ENCODE measurements around the gene WWOX. TPM values are rescaled to one million over a fixed set of nuclear protein-coding genes. Genes with fewer than 3 reads are reported as not detected.

The WWOX gene
- total RNA-seq, 1 experiment from 2014 or later = 15.6 TPM

- TF ChIP-seq CTCF (conservative IDR thresholded peaks at IDR 0.05) = no peak
Measured at GRCh38 chr16:78177218-78177617, 77.8 kb downstream of the WWOX start.

More at GRCh38 chr16:78177218-78177617, 77.8 kb downstream of the WWOX start:
- Histone ChIP-seq H3K18ac (ENCODE audit: insufficient read length, low read depth, low read length) (no peak overlapping the region), H3K9me3 (ENCODE audit: control insufficient read depth, low read depth, low read length) (no peaks in the 10 kb centered on the region), H3K23ac (ENCODE audit: insufficient read length, low read depth, low read length) (no peak overlapping the region), H2BK5ac (ENCODE audit: insufficient read length, low read length) (no peak overlapping the region), H3K79me1 (ENCODE audit: insufficient read depth, low read depth, low read length, poor library complexity, severe bottlenecking) (no peaks in the 10 kb centered on the region), H3K23me2 (ENCODE audit: insufficient read length, low read depth, low read length, poor library complexity, severe bottlenecking) (no peaks in the 10 kb centered on the region), H2BK120ac (ENCODE audit: low read depth, low read length, poor library complexity, severe bottlenecking) (no peak overlapping the region), H2BK15ac (ENCODE audit: low read depth, low read length) (no peak overlapping the region), H3K56ac (ENCODE audit: insufficient read length, low read depth, low read length) (no peak overlapping the region), H2AK5ac (ENCODE audit: insufficient read length, low read length) (no peak overlapping the region), H3K9ac (ENCODE audit: extremely low read depth, insufficient read length, low read length) (no peak overlapping the region), H2BK20ac (ENCODE audit: low read depth, low read length, poor library complexity, severe bottlenecking) (no peak overlapping the region), H2AFZ (ENCODE audit: low read length) (no peak overlapping the region), H2BK12ac (ENCODE audit: insufficient read length, low read depth, low read length) (no peak overlapping the region), H4K20me1 (ENCODE audit: control insufficient read depth, insufficient read depth, insufficient read length) (no peaks in the 10 kb centered on the region), H3K27me3 (ENCODE audit: insufficient read depth, low read length) (no peaks in the 10 kb centered on the region), H4K5ac (ENCODE audit: insufficient read length, low read depth, low read length) (no peak overlapping the region), H4K91ac (ENCODE audit: insufficient read length, low read depth, low read length) (no peak overlapping the region), H3K14ac (ENCODE audit: insufficient read depth, low read length) (no peak overlapping the region), H3K4me2 (ENCODE audit: insufficient read depth, insufficient read length, low read length) (no peak overlapping the region), H4K8ac (replicated peaks; ENCODE audit: insufficient read length, low read depth, low read length) (no peak overlapping the region), H3T11ph (ENCODE audit: low read length) (no peak overlapping the region), H3K27ac (ENCODE audit: insufficient read length, low read depth, low read length) (no peak overlapping the region), H3K79me2 (ENCODE audit: insufficient read depth, low read length) (no peaks in the 10 kb centered on the region), H3K4ac (ENCODE audit: low read depth, low read length) (no peak overlapping the region), H3K4me1 (ENCODE audit: insufficient read depth, low read length) (no peaks in the 10 kb centered on the region; the same call in 1 of the 2 replicates)
- DNase-seq = no peak
- Mint-ChIP-seq H3K27ac (no peak overlapping the region), H3K9me3 (no peaks in the 10 kb centered on the region), H3K36me3 (ENCODE audit: insufficient read depth in 1 of 3, low read depth in 3 of 3) (no peaks in the 10 kb centered on the region), H3K27me3 (ENCODE audit: low read depth) (no peaks in the 10 kb centered on the region; the same call in 1 of the 2 replicates), H3K4me3 (no peak overlapping the region), H3K4me1 (no peaks in the 10 kb centered on the region; a peak in 1 of 4 replicates)
- WGBS (ENCODE audit: extremely low coverage, insufficient read length, low lambda C conversion rate) = no CpG with 5 or more reads among the region's 5 CpGs
